NK-92 (cell line): ENCODE data around the gene OR5K4.

ENCODE experiments used
- DNase-seq: peaks from one replicate; lab custom pipeline; 2025; ENCODE audit not compliant: unreplicated experiment; lab: John Stamatoyannopoulos, UW

Gene OR5K4, protein sequence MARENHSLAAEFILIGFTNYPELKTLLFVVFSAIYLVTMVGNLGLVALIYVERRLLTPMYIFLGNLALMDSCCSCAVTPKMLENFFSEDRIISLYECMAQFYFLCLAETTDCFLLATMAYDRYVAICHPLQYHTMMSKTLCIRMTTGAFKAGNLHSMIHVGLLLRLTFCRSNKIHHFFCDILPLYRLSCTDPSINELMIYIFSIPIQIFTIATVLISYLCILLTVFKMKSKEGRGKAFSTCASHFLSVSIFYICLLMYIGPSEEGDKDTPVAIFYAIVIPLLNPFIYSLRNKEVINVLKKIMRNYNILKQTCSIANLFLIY

GRCh38 chr3:98353554-98353953 lies at the start of gene OR5K4:
Gene OR5K4, plus strand, starts transcription at chr3:98353854. Its CDS starts 0 bp downstream, at chr3:98353854.
- DNase-seq, result no peak

DNA sequence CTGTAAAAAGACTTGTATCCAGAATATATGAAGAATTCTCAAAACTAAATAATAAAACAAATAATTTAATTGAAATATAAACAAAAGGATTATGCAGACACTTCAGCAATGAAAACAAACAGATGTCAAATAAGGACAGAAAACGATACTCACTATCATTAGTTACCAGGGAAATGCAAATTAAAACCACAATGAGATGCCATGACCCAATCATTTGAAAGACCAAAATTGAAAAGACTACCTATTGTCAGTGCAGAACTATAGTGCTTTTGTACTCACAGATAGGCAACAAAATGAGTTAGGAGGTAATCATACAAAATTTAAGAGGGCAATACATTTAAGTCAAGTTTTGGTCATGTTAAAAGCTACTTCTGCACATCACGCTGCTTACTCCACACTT lies 31.6 kb upstream of the OR5K4 start:
- DNase-seq, result no peak

- DNase-seq, result no peak
These were observed 31.0 kb upstream of the OR5K4 start for GRCh38 chr3:98322686-98323085.

GRCh38 chr3:98323425-98323824 lies 30.2 kb upstream of the OR5K4 start:
- DNase-seq, result no peak

DNA sequence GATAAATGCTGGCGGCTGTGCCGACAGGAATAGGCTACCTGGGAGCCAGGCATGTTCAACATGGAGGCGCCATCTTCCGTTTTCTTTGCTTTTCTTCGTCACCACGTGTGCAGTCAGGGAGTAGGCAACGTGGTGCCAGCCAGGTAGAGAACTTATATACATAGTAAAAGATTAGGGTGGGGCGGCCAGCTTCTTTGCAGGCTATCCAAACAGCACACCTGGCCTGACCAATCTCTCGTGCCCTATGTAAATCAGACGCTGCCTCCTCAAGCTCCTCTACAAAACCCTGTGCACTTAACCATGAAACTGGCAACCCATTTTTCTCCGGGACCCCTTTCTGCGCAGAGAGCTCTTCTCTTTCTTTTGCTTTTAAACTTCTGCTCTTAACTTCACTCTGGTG lies 28.6 kb upstream of the OR5K4 start:
- no peak for DNase-seq

- DNase-seq, result no peak
These were observed 27.4 kb upstream of the OR5K4 start for GRCh38 chr3:98326105-98326893.

DNA sequence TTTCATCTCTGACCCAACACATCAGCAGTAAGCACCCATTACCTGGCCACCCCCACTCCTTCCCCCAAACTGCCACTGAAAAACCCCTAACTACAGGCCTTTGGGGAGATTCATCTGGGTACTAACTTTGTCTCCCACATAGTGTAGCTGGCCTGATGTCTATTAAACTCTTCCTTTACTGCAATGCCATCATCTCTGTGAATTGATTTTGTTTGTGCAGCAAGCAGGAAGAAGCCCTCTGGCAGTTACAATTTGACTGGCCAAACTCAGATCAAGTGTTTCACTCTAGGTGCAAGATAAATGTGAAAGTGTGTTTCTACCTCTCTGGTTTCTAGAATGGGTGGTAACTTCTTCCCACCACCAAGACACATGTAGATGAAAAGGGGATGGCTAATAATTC lies 26.7 kb upstream of the OR5K4 start:
- no peak for DNase-seq

GRCh38 chr3:98328933-98329332 lies 24.7 kb upstream of the OR5K4 start:
- DNase-seq, result no peak

- DNase-seq, result no peak
These were observed 24.1 kb upstream of the OR5K4 start for GRCh38 chr3:98329392-98330124.

GRCh38 chr3:98331329-98331728 lies 22.3 kb upstream of the OR5K4 start:
- DNase-seq, result no peak

- DNase-seq, result no peak
These were observed 19.6 kb upstream of the OR5K4 start for GRCh38 chr3:98333989-98334606.

DNA sequence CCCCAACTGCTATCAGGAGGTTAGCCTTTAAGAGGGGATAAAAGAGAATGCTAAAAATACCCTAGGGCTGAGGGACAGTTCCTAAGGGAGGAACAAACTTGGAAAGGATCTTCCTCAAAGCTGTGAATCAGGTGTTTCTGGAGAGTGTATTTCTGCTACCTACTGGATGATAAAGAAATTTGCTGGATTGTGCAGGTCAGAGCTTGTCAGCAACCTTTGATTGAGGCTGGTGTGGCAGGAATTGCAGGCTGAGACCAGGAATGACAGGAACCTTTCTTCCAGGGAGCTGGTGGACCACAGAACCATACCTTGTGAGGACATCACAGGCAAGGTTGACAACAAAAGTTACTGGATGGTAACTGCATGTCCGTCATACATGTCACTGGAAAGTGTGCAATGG lies 14.6 kb upstream of the OR5K4 start:
- DNase-seq, result no peak

DNA sequence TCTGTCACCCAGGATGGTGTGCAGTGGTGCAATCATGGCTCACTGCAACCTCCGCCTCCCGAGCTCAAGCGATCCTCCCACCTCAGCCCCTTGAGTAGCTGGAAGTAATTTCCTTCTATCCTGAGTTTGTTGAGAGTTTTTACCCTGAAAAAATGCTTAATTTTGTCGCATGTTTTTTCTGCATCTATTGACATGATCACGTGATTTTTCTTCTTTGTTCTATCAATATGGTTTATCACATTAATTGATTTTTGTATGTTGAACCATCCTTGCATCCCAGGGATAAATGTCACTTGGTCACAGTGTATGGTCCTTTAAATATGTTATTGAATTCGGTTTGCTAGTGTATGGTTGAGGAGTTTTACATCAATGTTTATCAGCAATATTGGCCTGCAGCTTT lies 11.9 kb upstream of the OR5K4 start:
- no peak for DNase-seq

DNA sequence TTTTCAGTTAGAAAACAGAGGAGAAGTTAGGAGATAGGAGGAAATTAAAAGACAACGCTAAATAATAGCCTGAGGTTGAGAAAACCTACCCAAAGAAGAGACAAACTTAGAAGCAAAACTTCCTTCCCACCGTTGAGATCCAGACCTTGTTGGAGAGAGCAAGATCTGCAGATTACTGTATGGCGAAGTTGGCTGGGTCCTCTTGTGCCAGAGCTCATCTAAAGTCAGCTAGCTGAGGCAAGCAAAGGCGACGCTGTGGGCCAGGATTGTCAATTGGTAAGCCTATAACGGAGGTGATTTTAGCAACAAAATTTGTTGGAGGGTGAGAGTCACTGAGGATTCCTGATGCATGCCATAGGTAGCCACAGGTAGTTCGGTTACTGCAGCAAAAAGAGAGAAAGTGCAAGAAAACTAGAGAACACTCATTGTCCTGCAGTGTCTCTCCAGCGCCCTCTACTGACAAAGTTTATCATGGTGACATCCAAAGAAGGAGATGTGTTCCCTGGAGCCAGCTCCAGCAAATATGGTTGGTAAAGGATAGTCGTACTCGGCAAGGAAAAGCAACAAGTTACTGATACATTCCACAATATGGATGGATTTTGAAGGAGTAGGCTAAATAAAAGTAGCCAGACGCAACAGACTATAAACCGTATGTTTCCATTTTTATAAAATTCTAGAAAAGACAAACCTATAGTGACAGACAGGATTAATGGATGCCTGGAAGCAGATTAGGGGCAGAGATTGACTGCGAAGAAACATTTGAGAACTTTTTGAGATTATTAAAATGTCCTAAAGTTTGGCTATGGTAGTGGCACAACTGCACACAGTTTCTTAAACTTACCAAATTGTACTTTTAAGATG lies 9.8 kb upstream of the OR5K4 start:
- DNase-seq, result no peak

- no peak for DNase-seq
These were observed 3.6 kb upstream of the OR5K4 start for GRCh38 chr3:98350082-98350481.

- no peak for DNase-seq
These were observed 5.6 kb downstream of the OR5K4 start for GRCh38 chr3:98359250-98359649.

DNA sequence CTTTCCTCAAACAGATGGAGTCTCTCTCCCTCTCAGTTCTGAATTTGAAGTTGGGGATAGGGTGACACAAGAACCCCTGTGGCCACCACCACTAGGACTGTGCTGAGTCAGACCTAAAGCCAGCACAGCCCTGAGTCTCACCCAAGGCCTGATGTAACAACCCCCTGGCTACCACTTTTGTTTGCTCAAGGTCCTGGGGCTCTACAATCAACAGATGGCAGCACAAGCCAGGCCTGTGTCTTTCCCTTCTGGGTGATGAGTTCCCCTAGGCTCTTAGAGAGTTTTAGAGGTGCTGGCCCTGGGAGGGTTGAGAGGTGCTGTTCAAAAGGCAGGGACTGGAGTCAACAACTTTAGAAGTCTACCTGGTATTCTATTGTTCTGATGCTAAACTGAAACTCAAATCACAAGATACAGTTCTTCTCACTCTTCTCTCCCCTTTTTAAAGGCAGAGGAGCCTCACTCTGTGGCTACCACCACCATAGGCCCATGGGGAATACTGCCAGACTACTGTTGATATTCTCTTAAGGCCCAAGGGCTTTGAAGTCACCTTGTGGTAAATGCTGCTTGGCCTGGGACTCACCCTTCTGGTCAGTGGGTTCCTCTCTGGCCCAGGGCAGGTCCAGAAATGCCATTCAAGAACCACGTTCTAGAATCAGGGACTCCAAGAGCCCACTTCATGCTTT lies 6.5 kb downstream of the OR5K4 start:
- no peak for DNase-seq

DNA sequence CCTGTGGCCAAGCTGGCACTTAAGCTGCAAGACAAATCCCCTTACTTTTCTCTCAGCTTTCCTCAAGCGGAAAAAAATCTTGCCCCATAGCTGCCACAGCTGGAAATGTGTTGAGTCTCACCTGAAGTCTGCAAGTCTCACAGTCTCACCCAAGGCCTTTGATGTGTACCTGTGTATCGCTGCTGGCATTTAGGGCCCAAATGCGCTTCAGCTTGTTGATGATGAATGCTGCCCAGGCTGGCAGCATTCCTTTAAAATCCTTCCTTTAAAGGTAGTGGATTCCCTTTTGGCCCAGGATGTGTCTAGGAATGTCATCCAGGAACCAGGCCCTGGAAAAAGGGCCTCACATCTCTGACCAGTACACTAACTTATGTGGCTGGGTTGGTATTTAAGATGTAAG lies 7.0 kb downstream of the OR5K4 start:
- DNase-seq, result no peak

GRCh38 chr3:98361289-98361688 lies 7.6 kb downstream of the OR5K4 start:
- no peak for DNase-seq
